KMS-11 (cell line): ENCODE results near the gene C4orf50.
"Not testable (repeated sequence)": the region's sequence is repeated elsewhere in the genome, so short reads cannot be mapped to it uniquely, and the experiment has no call there.

Source experiments
- H2AFZ ChIP-seq: fragments of 200-600 bp; sonication (generic); 2 replicates; pipeline ENCODE4 v1.6.1; 2016; ENCODE audit warnings: antibody characterized with exemption, mixed run types, low read depth
- H3K27ac ChIP-seq: fragments of 200-600 bp; sonication (generic); 2 replicates; pipeline ENCODE4 v1.6.1; 2016; ENCODE audit warnings: mild to moderate bottlenecking, mixed run types
- H3K27me3 ChIP-seq: fragments of 200-600 bp; sonication (generic); 2 replicates; pipeline ENCODE4 v1.6.1; 2017; ENCODE audit warnings: mild to moderate bottlenecking, low read depth, mixed run types, moderate library complexity; ENCODE audit not compliant: insufficient read depth
- H3K36me3 ChIP-seq: fragments of 200-600 bp; sonication (generic); 2 replicates; pipeline ENCODE4 v1.6.1; 2017; ENCODE audit warnings: mild to moderate bottlenecking, mixed run types; ENCODE audit not compliant: insufficient read depth
- H3K4me1 ChIP-seq: fragments of 200-600 bp; sonication (generic); 2 replicates; pipeline ENCODE4 v1.6.1; 2016; ENCODE audit warnings: mild to moderate bottlenecking, low read depth, mixed run types; ENCODE audit not compliant: poor library complexity, severe bottlenecking
- H3K4me2 ChIP-seq: fragments of 200-600 bp; sonication (generic); 2 replicates; pipeline ENCODE4 v1.7.0; 2016; ENCODE audit warnings: mild to moderate bottlenecking, mixed run types
- H3K4me3 ChIP-seq: fragments of 200-600 bp; sonication (generic); IDR thresholded peaks from 2 replicates; pipeline ENCODE4 v1.6.1; 2017; ENCODE audit warnings: low read depth, low read length, mixed read lengths; ENCODE audit not compliant: insufficient read depth
- H3K79me2 ChIP-seq: fragments of 200-600 bp; sonication (generic); 2 replicates; pipeline ENCODE4 v1.6.1; 2016; ENCODE audit warnings: low read depth, mixed run types; ENCODE audit not compliant: insufficient read depth
- H3K9ac ChIP-seq: fragments of 200-600 bp; sonication (generic); 2 replicates; pipeline ENCODE4 v1.6.1; 2016; ENCODE audit warnings: mild to moderate bottlenecking, mixed run types
- H4K20me1 ChIP-seq: fragments of 200-600 bp; sonication (generic); 2 replicates; pipeline ENCODE4 v1.6.1; 2016; ENCODE audit warnings: mild to moderate bottlenecking, mixed run types; ENCODE audit not compliant: insufficient read depth
- TF ChIP-seq, protein P1 (sequence below): fragments of 200-600 bp; sonication (generic); conservative IDR thresholded peaks from 2 replicates; pipeline ENCODE4 v1.6.1; 2017; ENCODE audit warnings: low read depth, mild to moderate bottlenecking, antibody characterized with exemption, low read length, moderate library complexity, mixed read lengths

Gene C4orf50

DNA sequence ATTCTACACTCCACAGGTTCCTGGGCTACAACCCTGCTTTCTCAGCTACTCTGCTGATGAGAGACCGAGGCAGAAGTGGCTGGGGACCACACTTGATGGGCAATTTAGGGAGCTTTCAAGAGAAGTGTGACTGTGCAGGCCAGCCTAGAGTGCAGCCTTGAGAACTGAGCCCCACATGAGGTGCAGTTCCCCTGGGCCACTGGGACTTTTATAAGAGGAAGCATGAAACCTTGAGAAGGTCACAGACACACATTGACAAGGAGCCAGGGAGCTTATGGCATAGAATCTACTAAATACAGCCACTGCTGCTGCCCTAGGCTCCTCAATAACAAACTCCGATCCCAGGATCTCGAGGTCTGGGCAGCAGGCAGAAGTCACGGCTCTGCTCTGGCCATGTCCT lies 13.1 kb downstream of the C4orf50 start:
- H3K4me2 ChIP-seq = no peak overlapping the region

DNA sequence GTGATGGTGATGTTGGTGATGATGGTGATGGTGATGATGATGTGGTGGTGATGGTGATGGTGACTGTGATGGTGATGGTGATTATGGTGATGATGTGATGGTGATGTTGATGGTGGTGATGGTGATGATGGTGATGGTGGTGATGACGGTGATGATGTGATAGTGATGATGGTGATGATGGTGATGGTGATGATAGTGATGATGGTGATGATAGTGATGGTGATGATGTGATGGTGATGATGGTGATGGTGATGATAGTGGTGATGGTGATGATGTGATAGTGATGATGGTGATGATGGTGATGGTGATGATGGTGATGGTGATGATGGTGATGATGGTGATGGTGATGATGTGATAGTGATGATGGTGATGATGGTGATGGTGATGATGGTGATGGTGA lies 14.7 kb downstream of the C4orf50 start:
- not testable (repeated sequence) for H3K4me2 ChIP-seq, H3K79me2 ChIP-seq, H3K4me1 ChIP-seq

More for the DNA sequence above, 13.1 kb downstream of the C4orf50 start:
- no peaks in the 10 kb centered on the region for H3K79me2 ChIP-seq
- H3K9ac ChIP-seq = no peak overlapping the region
- no peak overlapping the region for H3K4me3 ChIP-seq
- no peak overlapping the region for H3K27ac ChIP-seq
- TF ChIP-seq, protein P1, sequence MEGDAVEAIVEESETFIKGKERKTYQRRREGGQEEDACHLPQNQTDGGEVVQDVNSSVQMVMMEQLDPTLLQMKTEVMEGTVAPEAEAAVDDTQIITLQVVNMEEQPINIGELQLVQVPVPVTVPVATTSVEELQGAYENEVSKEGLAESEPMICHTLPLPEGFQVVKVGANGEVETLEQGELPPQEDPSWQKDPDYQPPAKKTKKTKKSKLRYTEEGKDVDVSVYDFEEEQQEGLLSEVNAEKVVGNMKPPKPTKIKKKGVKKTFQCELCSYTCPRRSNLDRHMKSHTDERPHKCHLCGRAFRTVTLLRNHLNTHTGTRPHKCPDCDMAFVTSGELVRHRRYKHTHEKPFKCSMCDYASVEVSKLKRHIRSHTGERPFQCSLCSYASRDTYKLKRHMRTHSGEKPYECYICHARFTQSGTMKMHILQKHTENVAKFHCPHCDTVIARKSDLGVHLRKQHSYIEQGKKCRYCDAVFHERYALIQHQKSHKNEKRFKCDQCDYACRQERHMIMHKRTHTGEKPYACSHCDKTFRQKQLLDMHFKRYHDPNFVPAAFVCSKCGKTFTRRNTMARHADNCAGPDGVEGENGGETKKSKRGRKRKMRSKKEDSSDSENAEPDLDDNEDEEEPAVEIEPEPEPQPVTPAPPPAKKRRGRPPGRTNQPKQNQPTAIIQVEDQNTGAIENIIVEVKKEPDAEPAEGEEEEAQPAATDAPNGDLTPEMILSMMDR = no peak
- no peak overlapping the region for H2AFZ ChIP-seq
- H3K36me3 ChIP-seq = no peaks in the 10 kb centered on the region
- H4K20me1 ChIP-seq = no peaks in the 10 kb centered on the region
- H3K4me1 ChIP-seq = no peaks in the 10 kb centered on the region
- H3K27me3 ChIP-seq = no peaks in the 10 kb centered on the region

DNA sequence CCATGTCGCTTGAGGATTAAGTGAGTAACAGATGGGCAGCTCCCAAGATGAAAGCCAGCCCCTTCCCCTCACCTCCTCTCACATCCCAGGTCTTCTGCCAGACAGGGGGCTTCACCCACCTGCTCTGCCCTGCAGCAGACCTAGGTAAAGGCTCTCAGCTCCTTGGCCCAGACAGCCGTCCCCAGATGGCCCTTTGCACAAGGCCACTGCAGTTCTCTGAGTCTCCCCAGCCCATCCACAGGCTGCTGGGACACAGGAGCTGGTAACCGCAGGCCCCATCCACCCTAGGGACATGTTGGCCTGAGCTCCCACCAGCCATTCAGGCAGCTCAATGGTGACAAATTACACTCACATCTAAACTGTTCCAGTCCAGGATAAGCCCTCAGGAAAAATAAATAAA lies 15.3 kb downstream of the C4orf50 start:
- Histone ChIP-seq H3K4me2 (no peak overlapping the region), H3K4me3 (no peak overlapping the region), H4K20me1 (no peaks in the 10 kb centered on the region), H3K27ac (no peak overlapping the region), H3K36me3 (no peaks in the 10 kb centered on the region), H3K27me3 (no peaks in the 10 kb centered on the region), H3K4me1 (no peaks in the 10 kb centered on the region), H3K9ac (no peak overlapping the region), H2AFZ (no peak overlapping the region), H3K79me2 (no peaks in the 10 kb centered on the region)
- TF ChIP-seq, protein P1 = no peak

More for the DNA sequence above, 14.7 kb downstream of the C4orf50 start:
- H3K9ac ChIP-seq, H3K4me3 ChIP-seq, H2AFZ ChIP-seq, H3K27ac ChIP-seq, H4K20me1 ChIP-seq, H3K36me3 ChIP-seq, H3K27me3 ChIP-seq: not testable (repeated sequence)

DNA sequence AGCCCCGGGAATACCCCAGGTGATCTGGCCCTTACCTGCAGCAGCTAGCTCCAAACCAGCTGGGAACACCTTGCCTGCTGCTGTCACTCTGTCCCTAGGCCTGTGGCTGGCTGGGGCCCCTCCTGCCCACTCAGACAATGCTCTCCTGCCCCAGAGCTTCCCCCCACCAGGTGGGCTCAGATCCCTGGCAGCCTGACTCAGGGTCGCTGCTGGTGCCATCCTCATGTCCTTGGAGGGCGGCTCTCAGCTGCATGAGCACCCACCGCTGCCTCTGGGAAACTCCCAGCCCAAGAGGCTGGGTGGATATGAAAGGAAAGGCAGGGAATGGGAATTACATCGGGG lies 15.8 kb downstream of the C4orf50 start:
- TF ChIP-seq, protein P1 = no peak
- no peaks in the 10 kb centered on the region for H4K20me1 ChIP-seq
- no peak overlapping the region for H3K27ac ChIP-seq
- H3K36me3 ChIP-seq = no peaks in the 10 kb centered on the region
- H3K4me2 ChIP-seq = no peak overlapping the region
- H3K4me3 ChIP-seq = no peak overlapping the region
- H2AFZ ChIP-seq = no peak overlapping the region
- no peak overlapping the region for H3K9ac ChIP-seq
- no peaks in the 10 kb centered on the region for H3K27me3 ChIP-seq
- H3K79me2 ChIP-seq = no peaks in the 10 kb centered on the region
- H3K4me1 ChIP-seq = no peaks in the 10 kb centered on the region

DNA sequence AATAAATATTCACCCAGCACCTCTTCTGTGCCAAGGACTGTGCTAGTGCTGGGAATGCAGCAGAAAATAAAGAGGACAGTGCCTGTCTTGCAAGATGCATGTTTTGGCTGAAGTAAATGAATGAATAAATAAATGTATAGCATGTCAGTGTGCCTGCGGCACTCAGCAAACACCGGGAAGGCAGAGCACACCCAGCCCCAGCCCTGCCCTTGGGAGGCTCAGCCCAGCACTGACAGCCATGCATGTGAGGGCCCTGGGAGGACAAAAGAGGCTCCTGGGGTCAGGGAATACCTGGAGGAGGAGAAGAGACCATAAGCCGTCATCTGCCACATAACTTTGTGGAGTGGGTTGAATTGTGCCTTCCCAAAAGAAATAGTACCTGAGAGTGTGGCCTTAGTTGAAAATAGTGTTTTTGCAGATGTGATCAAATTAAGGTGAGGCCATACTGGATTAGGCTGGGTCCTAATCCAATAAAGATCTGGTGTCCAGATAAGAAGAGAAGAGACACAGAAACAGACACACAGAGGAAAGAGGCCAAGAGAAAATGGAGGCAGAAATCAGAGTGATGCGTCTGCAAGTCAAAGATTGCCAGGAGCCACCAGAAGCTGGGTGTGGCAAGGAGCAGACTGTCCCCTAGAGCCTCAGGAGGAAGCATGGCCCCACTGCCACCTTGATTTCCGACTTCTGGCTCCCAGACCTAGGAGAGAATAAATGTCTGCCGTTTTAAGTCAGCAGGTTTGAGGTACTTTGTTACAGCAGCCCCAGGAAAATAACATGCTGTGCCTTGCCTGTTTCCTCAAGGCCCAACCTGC lies 16.3 kb downstream of the C4orf50 start:
- Histone ChIP-seq H2AFZ (no peak overlapping the region), H3K27ac (no peak overlapping the region), H3K9ac (no peak overlapping the region), H3K4me2 (no peak overlapping the region), H3K4me3 (no peak overlapping the region), H3K36me3 (no peaks in the 10 kb centered on the region), H3K4me1 (no peaks in the 10 kb centered on the region), H4K20me1 (no peaks in the 10 kb centered on the region), H3K79me2 (no peaks in the 10 kb centered on the region), H3K27me3 (no peaks in the 10 kb centered on the region)
- TF ChIP-seq, protein P1 = no peak
